Uterus (tissue), 4 donors: Measurements from ENCODE around the gene ZIC4. TPM values are rescaled to one million over a fixed set of nuclear protein-coding genes. Genes with fewer than 3 reads are reported as not detected.

ENCODE experiments used
- DNase-seq, 2 donors: peaks; one replicate each; pipeline ENCODE4 v3.0.0-alpha.2; 2019 to 2020
- H3K27ac ChIP-seq, 2 donors: fragments of 200-600 bp; sonication (generic); 1 replicate in 1 of 2; 2 replicates in 1 of 2; pipeline ENCODE4 v1.5.1; 2016 to 2018
- H3K27me3 ChIP-seq, 2 donors: fragments of 200-600 bp; sonication (generic); one replicate each; pipeline ENCODE4 v1.5.1; 2018 to 2019; ENCODE audit warnings: control low read depth in 1 of 2
- H3K36me3 ChIP-seq, 2 donors: fragments of 200-600 bp; sonication (generic); one replicate each; pipeline ENCODE4 v1.5.1; 2019; ENCODE audit warnings: control low read depth in 1 of 2
- H3K4me1 ChIP-seq, 2 donors: fragments of 200-600 bp; sonication (generic); one replicate each; pipeline ENCODE4 v1.5.1; 2018 to 2019; ENCODE audit warnings: control low read depth in 1 of 2
- H3K4me3 ChIP-seq, 2 donors: fragments of 200-600 bp; sonication (generic); 1 replicate in 1 of 2; 2 replicates in 1 of 2; pipeline ENCODE4 v1.5.1; 2018 to 2019; ENCODE audit warnings: mild to moderate bottlenecking in 1 of 2
- H3K9me3 ChIP-seq, 2 donors: fragments of 200-600 bp; sonication (generic); one replicate each; pipeline ENCODE4 v1.5.1; 2019; ENCODE audit warnings: control low read depth in 1 of 2
- POLR2A ChIP-seq, 2 donors: fragments of 450-650 bp; IDR thresholded peaks; one replicate each; pipeline ENCODE4 v1.6.1; 2016; ENCODE audit warnings: antibody characterized with exemption in 2 of 2, mild to moderate bottlenecking in 1 of 2, moderate library complexity in 1 of 2
- intact Hi-C: fragments of 100-400 bp; cut with DNase I; formaldehyde crosslinking; loops from one replicate; pipeline ENCODE4 v1.15.1; 2023; ENCODE audit warnings: low total_unique reads
- total RNA-seq, 4 donors: library from RNA; depleted of rRNA in 3 of 4; stranded (reverse); fragments of >200 nt in 3 of 4; gene quantifications; one replicate each; pipeline versions ENCODE4 v1.1.0 to v1.2.4, GENCODE V29; 2014 to 2023
- TF ChIP-seq, protein P1 (sequence below), 4 experiments: fragments of 200-600 bp in 2 of 4; fragments of 450-650 bp in 2 of 4; sonication (generic) in 2 of 4; IDR thresholded peaks; one replicate each; pipeline ENCODE4 v1.5.1; 2016 to 2019; ENCODE audit warnings: antibody characterized with exemption in 4 of 4, mild to moderate bottlenecking in 2 of 4, moderate library complexity in 1 of 4
- donor health status: DM: yes; HTN: yes; CAD: no.

ZIC4 gene
- total RNA-seq, 4 donors from 2014 or later, result not detected

DNA sequence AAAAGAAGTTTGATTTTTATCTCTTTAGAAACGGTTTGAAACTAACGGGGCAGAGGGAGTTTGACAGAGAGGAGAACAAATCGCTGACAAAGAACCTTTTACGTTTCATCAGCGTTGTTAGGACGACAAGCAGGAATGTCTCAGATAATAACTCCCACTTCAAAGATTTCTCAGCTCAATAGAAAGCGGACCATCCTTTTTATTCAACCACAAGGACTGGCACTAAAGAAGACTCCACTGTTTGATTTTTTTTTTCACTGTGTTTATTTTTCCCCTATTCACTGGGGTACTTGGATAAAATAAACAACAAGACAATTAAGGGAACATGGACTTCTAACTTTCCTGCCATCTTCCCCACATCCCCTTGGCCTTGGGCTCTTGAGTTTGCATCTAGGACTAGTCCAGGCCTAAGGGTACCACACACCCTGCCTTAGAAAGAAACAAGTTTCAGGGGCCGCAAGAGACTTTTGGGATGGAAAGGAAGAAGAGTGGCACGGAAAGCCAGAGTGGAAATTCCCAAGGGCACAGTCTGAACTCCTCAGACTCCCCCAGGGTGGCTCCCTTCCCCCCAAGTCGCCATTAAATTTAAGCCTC, 19.0 kb downstream of the ZIC4 start:
- H3K9me3 ChIP-seq, result no peaks in the 10 kb centered on the region
- H3K36me3 ChIP-seq, result no peaks in the 10 kb centered on the region
- peaks cover 9 to 92% of the 10 kb centered on the region in 2 donors for H3K27me3 ChIP-seq
- DNase-seq, result no peak
- peaks cover 0 to 8% of the 10 kb centered on the region in 2 donors for H3K4me1 ChIP-seq
- TF ChIP-seq, protein P1, sequence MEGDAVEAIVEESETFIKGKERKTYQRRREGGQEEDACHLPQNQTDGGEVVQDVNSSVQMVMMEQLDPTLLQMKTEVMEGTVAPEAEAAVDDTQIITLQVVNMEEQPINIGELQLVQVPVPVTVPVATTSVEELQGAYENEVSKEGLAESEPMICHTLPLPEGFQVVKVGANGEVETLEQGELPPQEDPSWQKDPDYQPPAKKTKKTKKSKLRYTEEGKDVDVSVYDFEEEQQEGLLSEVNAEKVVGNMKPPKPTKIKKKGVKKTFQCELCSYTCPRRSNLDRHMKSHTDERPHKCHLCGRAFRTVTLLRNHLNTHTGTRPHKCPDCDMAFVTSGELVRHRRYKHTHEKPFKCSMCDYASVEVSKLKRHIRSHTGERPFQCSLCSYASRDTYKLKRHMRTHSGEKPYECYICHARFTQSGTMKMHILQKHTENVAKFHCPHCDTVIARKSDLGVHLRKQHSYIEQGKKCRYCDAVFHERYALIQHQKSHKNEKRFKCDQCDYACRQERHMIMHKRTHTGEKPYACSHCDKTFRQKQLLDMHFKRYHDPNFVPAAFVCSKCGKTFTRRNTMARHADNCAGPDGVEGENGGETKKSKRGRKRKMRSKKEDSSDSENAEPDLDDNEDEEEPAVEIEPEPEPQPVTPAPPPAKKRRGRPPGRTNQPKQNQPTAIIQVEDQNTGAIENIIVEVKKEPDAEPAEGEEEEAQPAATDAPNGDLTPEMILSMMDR (IDR thresholded peaks at IDR 0.05), result no peak
- TF ChIP-seq POLR2A (IDR thresholded peaks at IDR 0.05), result no peak
- H3K4me3 ChIP-seq, result no peak overlapping the region
- H3K27ac ChIP-seq, result no peak overlapping the region
- intact Hi-C loops, result no loop called here

GRCh38 chr3:147385059-147386012, 21.0 kb downstream of the ZIC4 start:
- intact Hi-C loops, result no loop called here

GRCh38 chr3:147384210-147385058, 21.9 kb downstream of the ZIC4 start:
- H3K27me3 ChIP-seq, result peaks cover 0 to 91% of the 10 kb centered on the region in 2 donors
- no peaks in the 10 kb centered on the region for H3K4me1 ChIP-seq
- H3K36me3 ChIP-seq, result no peaks in the 10 kb centered on the region
- intact Hi-C loops, result no loop called here
- H3K27ac ChIP-seq, result no peak overlapping the region
- no peak for TF ChIP-seq POLR2A (IDR thresholded peaks at IDR 0.05)
- TF ChIP-seq, protein P1 (IDR thresholded peaks at IDR 0.05), result no peak
- no peak for DNase-seq
- H3K9me3 ChIP-seq, result no peaks in the 10 kb centered on the region
- no peak overlapping the region for H3K4me3 ChIP-seq

More at GRCh38 chr3:147385059-147386012, 21.0 kb downstream of the ZIC4 start:
- Histone ChIP-seq H3K4me3 (no peak overlapping the region), H3K36me3 (no peaks in the 10 kb centered on the region), H3K27ac (no peak overlapping the region), H3K4me1 (no peaks in the 10 kb centered on the region), H3K27me3 (peaks cover 0 to 91% of the 10 kb centered on the region in 2 donors), H3K9me3 (no peaks in the 10 kb centered on the region)
- DNase-seq, result no peak
- TF ChIP-seq, protein P1 (IDR thresholded peaks at IDR 0.05), result no peak
- no peak for TF ChIP-seq POLR2A (IDR thresholded peaks at IDR 0.05)

DNA sequence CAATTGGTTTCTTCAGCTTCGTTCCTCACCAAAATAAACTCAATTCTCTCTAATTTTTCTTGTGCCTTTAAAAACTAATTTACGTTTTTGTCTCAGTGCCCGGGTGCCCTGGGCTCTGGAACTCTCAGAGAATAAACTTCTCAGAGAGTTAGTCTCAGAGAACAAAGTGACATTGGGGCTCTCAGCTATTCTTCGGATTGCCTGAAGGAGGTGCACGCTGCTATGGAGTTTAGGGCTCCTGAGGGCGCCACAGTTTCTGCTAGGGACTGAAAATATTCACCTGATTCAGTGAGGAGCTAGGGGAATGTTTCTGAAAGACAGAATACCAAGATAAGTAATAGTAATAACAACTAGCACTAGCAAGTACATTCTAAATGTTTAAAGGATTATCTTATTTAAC, 22.7 kb downstream of the ZIC4 start:
- peaks cover 0 to 91% of the 10 kb centered on the region in 2 donors for H3K27me3 ChIP-seq

More for the DNA sequence above, 22.7 kb downstream of the ZIC4 start:
- TF ChIP-seq POLR2A (IDR thresholded peaks at IDR 0.05), result no peak
- TF ChIP-seq, protein P1 (IDR thresholded peaks at IDR 0.05), result no peak
- no peaks in the 10 kb centered on the region for H3K4me1 ChIP-seq
- no peaks in the 10 kb centered on the region for H3K9me3 ChIP-seq
- H3K4me3 ChIP-seq, result no peak overlapping the region
- no peaks in the 10 kb centered on the region for H3K36me3 ChIP-seq
- H3K27ac ChIP-seq, result no peak overlapping the region
- no peak for DNase-seq
- intact Hi-C loops, result no loop called here
